Measurements from ENCODE around the gene DAPK1.

- TF ChIP-seq, protein P1, sequence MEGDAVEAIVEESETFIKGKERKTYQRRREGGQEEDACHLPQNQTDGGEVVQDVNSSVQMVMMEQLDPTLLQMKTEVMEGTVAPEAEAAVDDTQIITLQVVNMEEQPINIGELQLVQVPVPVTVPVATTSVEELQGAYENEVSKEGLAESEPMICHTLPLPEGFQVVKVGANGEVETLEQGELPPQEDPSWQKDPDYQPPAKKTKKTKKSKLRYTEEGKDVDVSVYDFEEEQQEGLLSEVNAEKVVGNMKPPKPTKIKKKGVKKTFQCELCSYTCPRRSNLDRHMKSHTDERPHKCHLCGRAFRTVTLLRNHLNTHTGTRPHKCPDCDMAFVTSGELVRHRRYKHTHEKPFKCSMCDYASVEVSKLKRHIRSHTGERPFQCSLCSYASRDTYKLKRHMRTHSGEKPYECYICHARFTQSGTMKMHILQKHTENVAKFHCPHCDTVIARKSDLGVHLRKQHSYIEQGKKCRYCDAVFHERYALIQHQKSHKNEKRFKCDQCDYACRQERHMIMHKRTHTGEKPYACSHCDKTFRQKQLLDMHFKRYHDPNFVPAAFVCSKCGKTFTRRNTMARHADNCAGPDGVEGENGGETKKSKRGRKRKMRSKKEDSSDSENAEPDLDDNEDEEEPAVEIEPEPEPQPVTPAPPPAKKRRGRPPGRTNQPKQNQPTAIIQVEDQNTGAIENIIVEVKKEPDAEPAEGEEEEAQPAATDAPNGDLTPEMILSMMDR (IDR thresholded peaks at IDR 0.05) = no peak
- no peak for TF ChIP-seq POLR2AphosphoS5 (IDR thresholded peaks at IDR 0.05; ENCODE audit: insufficient read depth in 1 of 2, low read depth in 1 of 2)
These were observed 52.7 kb downstream of the DAPK1 start for GRCh38 chr9:87550253-87550954.

Data from vagina (tissue), 2 donors.